ENCODE results near the gene DGKG. TPM values are rescaled to one million over a fixed set of nuclear protein-coding genes. Genes with fewer than 3 reads are reported as not detected.

Gene DGKG
- total RNA-seq, 1 donor from 2014 or later = 3.9 TPM

DNA sequence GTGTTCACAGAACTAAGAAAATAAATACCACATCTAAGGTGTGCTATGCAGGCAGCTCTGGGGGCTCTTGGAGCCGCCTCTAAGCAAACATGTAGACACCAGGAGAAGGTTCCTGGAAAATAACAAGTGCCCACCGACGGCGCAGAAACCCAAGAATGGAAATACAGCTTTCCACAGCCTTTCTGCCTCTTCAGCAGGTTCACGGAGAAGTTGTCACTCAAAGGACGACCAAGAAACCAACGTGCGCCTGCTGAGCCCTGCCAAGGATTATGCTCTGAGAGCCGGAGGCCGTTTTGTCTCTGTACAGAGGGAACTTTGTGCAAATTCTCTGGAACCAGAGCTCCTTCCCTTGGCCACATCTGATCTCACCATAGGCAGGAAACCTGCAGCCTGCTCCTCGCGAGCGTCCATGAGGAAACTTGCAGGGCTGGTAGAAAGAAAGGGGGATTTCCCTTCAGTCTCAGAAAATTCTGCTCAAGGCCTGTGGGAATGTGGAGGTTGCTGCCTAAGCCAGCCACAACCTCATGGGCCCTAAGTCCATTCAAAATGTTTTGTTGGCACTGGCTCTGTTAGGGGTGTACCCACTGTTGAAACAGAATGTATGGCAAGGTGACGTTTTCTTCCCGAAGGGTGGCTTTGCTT lies 212.6 kb downstream of the DGKG start:
- no peaks in the 10 kb centered on the region for H3K36me3 Mint-ChIP-seq (ENCODE audit: low read depth)
- intact Hi-C loops (cut with micrococcal nuclease) = no loop called here
- ChIA-PET POLR2A (no interaction called here), CTCF (no interaction called here)
- no peak for DNase-seq
- no peaks in the 10 kb centered on the region for H3K9me3 Mint-ChIP-seq
- no peak overlapping the region for H3K4me3 Mint-ChIP-seq
- peaks cover 30% of the 10 kb centered on the region for H3K4me1 Mint-ChIP-seq
- no peaks in the 10 kb centered on the region for H3K27me3 Mint-ChIP-seq
- H3K27ac Mint-ChIP-seq = no peak overlapping the region
- ATAC-seq (ENCODE audit: low read depth) = no peak
- TF ChIP-seq, protein P1, sequence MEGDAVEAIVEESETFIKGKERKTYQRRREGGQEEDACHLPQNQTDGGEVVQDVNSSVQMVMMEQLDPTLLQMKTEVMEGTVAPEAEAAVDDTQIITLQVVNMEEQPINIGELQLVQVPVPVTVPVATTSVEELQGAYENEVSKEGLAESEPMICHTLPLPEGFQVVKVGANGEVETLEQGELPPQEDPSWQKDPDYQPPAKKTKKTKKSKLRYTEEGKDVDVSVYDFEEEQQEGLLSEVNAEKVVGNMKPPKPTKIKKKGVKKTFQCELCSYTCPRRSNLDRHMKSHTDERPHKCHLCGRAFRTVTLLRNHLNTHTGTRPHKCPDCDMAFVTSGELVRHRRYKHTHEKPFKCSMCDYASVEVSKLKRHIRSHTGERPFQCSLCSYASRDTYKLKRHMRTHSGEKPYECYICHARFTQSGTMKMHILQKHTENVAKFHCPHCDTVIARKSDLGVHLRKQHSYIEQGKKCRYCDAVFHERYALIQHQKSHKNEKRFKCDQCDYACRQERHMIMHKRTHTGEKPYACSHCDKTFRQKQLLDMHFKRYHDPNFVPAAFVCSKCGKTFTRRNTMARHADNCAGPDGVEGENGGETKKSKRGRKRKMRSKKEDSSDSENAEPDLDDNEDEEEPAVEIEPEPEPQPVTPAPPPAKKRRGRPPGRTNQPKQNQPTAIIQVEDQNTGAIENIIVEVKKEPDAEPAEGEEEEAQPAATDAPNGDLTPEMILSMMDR (IDR thresholded peaks at IDR 0.05) = no peak

DNA sequence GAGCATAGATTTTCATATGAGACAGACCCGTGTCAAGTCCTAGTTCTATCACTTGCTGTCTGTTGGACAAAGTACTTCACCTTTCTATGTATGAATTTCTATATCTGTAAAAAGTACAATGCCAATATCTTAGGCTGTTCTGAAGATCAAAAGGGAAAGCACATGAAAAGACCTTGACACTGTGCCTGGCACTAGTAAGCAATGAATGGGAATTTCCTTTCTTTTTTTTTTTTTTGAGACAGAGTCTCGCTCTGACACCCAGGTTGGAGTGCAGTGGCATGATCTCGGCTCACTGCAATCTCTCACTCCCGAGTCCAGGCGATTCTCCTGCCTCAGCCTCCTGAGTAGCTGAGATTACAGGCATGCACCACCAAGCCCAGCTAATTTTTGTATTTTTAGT lies 217.8 kb downstream of the DGKG start:
- POLR2A ChIA-PET = no interaction called here
- intact Hi-C loops (cut with micrococcal nuclease) = no loop called here
- ATAC-seq (ENCODE audit: low read depth) (no peak), DNase-seq (no peak)
- CTCF ChIA-PET = no interaction called here
- no peaks in the 10 kb centered on the region for H3K9me3 Mint-ChIP-seq
- TF ChIP-seq, protein P1 (IDR thresholded peaks at IDR 0.05) = no peak
- no peaks in the 10 kb centered on the region for H3K36me3 Mint-ChIP-seq (ENCODE audit: low read depth)
- no peak overlapping the region for H3K27ac Mint-ChIP-seq
- H3K27me3 Mint-ChIP-seq = peaks cover 3% of the 10 kb centered on the region
- H3K4me3 Mint-ChIP-seq = no peak overlapping the region
- no peaks in the 10 kb centered on the region for H3K4me1 Mint-ChIP-seq

- intact Hi-C loops (cut with micrococcal nuclease) = no loop called here
- H3K4me1 Mint-ChIP-seq = no peaks in the 10 kb centered on the region
- H3K27ac Mint-ChIP-seq = no peak overlapping the region
- DNase-seq = no peak
- no peak for ATAC-seq (ENCODE audit: low read depth)
- no peaks in the 10 kb centered on the region for H3K9me3 Mint-ChIP-seq
- no peak overlapping the region for H3K4me3 Mint-ChIP-seq
- H3K27me3 Mint-ChIP-seq = peaks cover 3% of the 10 kb centered on the region
- TF ChIP-seq, protein P1 (IDR thresholded peaks at IDR 0.05) = no peak
- H3K36me3 Mint-ChIP-seq (ENCODE audit: low read depth) = no peaks in the 10 kb centered on the region
- CTCF ChIA-PET = no interaction called here
- POLR2A ChIA-PET = no interaction called here
These were observed 218.8 kb downstream of the DGKG start for GRCh38 chr3:186143250-186143649.

DNA sequence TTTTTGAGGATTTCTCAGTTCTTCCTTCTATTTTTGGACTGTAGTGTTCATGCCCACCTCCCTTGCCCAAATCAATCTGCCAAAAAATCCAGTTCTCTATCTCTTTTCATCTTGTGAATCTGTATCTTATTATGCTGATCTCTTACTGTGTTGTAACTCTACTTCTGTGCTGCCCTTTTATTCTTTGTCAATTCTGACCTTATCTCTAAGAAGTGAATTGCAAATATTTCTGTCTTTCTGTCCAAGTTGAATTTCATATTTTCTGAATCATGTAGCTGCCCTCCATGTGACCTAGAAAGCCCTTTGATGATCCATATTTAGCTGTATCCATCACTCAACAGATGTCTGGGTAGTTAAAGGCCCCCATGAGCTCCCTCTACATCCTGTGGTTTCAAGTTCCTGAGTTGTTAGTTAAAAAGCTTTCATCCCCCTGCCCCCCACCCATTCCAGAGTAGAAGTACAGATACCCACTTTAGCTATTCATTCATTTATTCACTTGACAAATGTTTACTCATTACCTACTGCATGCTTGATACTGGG lies 219.6 kb downstream of the DGKG start:
- CTCF ChIA-PET = no interaction called here
- Mint-ChIP-seq H3K27ac (no peak overlapping the region), H3K9me3 (no peaks in the 10 kb centered on the region), H3K36me3 (ENCODE audit: low read depth) (no peaks in the 10 kb centered on the region), H3K4me1 (no peaks in the 10 kb centered on the region), H3K4me3 (no peak overlapping the region), H3K27me3 (peaks cover 3% of the 10 kb centered on the region)
- TF ChIP-seq, protein P1 (IDR thresholded peaks at IDR 0.05) = no peak
- ATAC-seq (ENCODE audit: low read depth) (no peak), DNase-seq (no peak)
- intact Hi-C loops (cut with micrococcal nuclease) = no loop called here
- POLR2A ChIA-PET = no interaction called here

DNA sequence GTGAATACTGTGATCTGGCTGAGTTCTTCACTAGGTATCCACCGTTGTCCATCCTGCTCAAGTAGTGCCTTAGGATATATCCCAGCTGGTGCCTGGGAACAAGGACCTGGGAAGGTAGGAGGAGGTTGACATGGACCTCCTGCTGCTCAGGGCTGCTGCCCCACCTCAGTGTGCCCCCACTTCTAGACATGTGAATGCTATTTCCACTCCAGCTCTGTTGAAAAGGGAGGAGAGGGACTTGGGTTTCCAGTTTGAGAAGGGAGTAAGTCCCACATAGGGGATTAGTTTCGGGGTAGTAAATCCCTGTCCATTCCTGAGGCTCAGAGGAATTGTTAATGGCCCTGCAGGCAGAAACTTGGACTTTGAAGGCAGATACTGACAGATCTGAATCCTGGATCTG lies 220.2 kb downstream of the DGKG start:
- ChIA-PET POLR2A (no interaction called here), CTCF (no interaction called here)
- intact Hi-C loops (cut with micrococcal nuclease) = no loop called here
- H3K4me1 Mint-ChIP-seq = no peaks in the 10 kb centered on the region
- ATAC-seq (ENCODE audit: low read depth) = no peak
- H3K27ac Mint-ChIP-seq = no peak overlapping the region
- peaks cover 3% of the 10 kb centered on the region for H3K27me3 Mint-ChIP-seq
- TF ChIP-seq, protein P1 (IDR thresholded peaks at IDR 0.05) = no peak
- no peak overlapping the region for H3K4me3 Mint-ChIP-seq
- no peaks in the 10 kb centered on the region for H3K9me3 Mint-ChIP-seq
- no peak for DNase-seq
- H3K36me3 Mint-ChIP-seq (ENCODE audit: low read depth) = no peaks in the 10 kb centered on the region

Measured in activated B cell treated with CpG ODN at 0.5 μM for 24 hours (primary cell).